NCI-H2227 treated with DMSO at 0.1 percent for 48 hours (cell line): ENCODE results near the gene IPO9.

Experiments used
- DNase-seq: peaks from one replicate; lab custom pipeline; 2025; lab: John Stamatoyannopoulos, UW

IPO9 gene

DNA sequence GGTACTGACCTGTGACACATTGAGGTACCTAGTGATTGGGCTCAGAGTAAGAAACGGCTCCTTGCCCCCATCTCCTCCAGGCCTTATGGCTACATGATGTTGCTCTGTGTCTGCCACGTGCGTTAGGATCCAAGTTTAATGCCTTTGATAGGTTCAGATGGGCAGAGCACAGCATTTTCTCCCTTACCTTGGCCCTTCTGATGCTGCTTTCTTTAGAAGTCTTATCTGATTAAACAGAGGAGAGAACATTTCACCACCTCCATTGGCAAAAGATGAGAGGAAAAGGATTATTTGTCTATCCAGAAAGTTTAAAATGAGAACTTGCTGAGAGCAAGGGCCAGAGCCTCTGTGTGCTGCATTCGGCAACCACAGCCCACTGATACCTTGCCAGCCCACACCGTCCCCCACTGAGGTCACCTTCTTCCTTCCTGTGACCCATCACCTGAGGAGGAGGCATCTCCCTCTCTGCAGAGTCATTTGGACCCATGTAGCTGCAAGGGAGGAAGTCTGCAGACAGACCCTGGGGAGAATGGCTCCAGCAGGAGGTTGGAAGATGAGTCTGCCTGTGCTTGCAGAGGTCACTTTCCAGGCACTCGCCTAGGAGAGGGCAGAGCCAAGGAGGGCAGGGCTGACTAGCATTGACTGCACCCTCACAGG lies 76.4 kb downstream of the IPO9 start:
- no peak for DNase-seq

DNA sequence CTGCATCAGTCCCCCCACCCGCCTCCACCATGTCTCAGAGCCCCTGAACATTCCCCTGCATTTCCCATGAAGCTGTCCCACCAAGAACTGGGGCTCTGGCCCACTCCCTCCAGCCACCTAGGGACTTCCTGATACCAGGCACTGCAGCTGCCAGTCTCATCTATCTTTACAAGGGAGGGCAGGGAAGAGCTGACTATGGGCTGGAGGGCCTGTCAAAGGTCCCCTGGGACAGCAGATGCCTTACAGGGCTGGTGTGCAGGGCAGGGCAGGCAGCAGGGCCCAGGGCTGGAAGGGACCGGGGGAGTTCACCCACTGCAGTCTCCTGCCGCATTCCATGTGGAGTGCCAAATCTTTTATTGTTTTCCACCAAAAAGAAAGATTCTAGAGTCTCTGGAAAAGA lies 77.4 kb downstream of the IPO9 start:
- DNase-seq = no peak

DNA sequence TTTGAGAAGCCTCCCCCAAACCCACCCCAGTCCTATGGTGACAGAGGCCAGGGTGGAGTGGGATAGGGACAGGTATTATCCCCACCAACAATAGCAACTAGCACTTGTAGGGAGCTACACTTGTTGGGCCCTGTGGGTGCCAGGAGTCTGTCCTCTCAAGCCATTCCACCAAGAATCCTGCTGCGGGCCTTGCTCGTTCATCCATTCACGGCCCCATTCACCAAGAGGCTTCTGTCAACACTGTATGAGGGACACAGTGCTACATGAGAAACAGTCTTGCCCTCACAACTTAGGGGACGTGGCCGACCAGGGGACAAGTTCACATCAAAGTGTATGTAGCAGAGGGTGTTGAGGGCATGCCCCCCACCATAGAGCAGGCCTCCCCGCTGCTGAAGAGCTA lies 78.7 kb downstream of the IPO9 start:
- DNase-seq = no peak

DNA sequence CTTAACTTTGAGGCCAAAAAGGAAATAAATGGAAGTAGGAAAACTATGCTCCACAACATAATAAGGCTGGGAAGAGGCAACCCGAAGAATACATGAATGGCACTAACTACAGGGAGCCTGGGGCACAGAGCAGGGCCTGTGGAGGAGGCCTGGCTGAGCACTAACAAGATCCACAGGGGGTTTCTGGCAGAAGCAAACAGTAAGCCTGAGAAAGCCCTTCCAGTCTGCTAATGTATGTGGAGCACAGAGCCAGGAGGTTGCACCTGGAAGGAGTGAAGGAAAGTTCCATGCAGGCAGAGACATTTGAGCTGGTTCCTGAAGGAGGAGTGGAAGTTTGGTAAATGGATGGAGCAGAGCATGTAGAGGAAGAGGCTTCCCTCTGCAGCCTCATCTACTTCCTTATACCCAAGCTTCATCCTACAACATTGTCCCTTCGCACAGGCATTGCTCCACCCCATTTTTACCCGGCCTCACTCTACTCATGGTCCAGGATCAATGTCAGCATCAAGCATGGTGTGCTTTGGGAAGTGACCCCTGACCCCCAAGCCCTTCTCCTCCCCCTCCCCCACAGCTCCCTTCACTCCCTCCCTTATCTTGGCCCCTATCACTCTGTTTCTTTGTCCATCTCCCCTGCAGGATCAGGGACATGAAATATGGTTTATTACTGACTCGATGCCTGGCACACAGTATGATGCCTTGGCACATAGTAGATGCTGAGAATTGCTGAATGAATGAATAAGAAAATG lies 83.0 kb downstream of the IPO9 start:
- peak; percentile 26 for DNase-seq

DNA sequence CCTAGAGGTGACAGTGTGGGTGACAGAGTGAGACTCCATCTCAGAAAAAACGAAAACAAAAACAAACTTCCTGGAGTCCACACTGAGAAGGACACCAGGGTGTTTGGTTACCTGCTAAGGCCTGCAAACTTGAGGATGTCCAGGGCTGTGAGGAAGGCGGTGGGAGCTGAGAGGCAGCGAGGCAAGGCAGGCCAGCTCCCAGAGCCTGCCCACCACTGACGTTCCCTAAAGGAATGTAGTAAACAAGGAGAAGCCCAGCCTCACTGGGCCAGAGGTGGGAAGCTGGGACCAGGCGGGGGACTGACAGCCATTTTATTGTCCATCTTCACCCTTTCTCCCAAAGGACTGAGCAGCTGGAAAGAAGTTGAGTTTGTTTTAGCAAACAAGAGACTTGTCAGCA lies 83.9 kb downstream of the IPO9 start:
- no peak for DNase-seq

DNA sequence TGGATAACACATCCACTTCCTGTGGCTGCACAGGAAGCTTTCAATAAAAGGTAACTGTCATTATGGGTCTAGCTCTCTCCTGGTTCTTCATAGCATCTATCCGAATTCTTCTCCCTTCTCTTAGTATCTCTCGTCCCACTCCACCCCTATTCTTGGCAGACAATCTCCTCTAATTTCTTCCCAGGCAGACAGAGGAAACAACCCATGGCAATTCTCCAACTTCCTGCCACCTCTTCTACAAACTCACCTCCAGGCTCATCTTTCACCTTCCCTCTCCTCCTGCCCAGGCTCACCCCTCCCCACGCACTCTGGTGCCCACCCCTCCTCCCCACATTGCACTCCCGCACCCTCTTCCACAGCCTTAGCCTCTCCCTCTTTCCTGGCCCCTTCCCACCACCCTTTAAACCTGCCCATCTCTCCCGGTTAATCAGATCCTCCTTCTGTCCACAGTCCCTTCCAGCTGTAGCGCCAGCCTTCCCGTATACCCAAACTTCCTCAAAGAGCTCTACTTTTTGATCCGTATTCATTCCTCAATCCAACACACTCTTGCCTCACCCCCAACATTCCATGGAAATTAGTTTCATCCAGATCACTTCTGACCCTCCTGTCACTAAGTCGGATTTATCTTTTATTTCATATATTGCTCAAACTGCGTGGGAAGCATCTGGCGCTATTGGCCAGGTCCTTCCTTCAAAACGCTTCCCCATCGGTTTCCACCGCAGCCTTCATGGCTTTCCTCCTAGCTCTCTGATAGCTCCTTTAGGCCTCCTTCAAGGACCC lies 85.7 kb downstream of the IPO9 start:
- no peak for DNase-seq

DNA sequence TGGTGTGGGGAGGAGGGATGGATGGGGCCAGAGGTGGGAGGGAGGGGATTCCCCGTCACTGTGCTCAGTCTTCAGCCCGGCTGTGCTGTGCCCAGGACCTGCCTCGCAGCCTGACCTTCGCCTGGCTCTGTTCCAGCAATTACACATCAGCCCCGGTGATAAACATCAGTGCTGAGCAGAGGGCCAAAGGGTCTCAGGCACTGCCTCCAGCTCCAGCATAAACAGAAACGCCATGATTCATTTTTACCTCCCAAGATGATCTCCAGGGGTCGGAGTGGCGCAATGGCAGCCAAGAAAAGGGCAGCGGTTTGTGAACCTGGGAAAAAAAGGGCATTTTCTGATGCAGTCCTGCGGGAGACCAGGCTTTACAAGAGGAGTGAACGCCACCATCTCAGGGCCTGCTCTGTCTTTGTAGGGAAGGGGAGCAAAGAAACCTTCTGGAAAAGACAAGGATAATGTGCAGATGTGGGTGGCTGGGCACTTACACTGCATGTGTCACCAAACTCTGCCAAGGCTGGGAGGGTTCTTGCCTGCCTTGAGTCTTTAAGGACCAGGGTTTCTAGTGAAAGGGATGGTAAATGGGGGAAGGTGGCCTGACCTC lies 87.8 kb downstream of the IPO9 start:
- DNase-seq = peak; percentile 66

DNA sequence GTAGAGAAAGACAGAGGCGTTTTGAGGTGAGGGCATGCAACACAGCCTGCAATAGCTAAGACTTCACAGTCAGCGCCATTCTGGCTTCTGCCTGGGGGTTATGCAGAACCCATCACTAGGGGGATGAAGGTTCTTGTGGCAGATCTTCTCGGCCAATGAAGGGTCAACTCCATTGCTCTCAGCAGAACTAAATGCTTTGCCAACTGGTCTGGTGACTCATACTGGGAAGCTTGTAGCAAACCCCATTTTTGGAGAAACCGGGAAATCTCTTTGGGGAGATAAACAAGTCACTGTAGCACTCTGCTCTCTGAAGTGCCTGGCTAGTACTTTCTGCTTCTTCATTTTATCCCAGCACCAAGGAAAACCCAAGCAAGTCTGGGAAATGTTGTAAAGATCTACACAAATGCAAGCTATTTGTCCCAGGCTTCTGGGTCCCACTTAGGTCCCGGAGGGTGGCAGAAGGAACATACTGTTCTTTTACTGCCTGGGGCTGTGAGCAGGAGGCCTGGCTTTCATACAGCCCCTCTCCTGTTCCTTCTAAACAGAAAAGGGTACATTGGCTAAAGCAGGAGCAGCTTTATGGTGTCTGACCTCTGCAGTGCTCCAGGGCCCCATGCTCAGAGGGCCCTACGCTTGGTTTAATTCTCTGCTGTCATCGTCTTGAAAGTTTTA lies 88.5 kb downstream of the IPO9 start:
- no peak for DNase-seq

DNA sequence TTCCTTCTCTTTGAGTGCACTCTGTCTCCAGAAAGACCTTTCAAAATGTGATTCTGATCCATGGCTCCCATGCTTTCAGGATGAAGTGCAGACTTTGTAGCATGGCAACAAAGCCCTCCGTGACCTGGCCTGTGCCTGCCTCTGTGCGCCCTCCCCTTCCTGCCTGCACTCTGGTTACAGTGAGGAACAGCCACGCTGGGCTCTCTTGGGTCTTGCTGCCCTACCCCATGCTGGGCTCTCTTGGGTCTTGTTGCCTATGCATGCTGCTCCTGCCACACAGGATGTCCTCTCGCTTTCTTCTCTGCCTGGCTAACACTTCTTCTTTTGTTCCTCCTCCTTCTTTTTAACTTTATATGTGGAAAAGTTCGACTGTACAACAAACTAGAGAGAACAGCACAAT lies 89.4 kb downstream of the IPO9 start:
- DNase-seq = no peak

DNA sequence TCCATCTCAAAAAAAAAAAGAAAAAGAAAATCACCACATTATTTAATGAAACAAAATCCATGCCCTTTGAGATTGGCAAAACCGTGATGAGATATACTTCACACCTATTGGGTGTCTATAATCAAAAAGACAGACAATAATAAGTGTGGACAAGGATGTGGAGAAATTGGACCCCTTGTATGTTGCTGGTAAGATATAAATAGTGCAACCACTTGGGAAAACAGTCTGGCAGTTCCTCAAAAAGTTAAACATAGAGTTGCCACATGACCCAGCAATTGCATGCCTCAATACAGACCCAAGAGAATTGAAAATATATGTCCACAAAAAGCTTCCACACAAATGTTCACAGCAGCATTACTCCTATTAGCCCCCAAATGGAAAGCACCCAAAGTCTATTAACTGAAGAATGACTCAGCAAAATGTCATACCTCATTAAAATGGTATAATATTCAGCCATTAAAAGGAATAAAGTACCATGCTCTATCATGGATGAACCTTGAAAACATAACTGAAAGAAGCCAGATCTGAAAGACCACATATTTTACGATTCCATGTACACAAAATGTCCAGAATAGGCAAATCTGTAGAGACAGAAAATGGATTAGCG lies 93.1 kb downstream of the IPO9 start:
- no peak for DNase-seq

DNA sequence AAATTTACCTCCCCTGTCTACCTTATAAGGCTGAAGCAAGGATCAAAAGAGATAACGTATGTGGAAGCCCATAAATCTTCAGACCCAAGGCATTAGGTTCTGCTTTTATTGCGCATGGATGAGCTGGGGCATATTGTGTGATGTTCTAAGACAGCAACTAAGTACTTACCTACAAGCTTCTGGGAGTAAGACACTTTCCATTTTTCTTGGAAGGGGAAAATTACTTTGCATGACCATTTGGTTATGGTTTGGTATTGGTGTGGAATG lies 96.3 kb downstream of the IPO9 start:
- no peak for DNase-seq

DNA sequence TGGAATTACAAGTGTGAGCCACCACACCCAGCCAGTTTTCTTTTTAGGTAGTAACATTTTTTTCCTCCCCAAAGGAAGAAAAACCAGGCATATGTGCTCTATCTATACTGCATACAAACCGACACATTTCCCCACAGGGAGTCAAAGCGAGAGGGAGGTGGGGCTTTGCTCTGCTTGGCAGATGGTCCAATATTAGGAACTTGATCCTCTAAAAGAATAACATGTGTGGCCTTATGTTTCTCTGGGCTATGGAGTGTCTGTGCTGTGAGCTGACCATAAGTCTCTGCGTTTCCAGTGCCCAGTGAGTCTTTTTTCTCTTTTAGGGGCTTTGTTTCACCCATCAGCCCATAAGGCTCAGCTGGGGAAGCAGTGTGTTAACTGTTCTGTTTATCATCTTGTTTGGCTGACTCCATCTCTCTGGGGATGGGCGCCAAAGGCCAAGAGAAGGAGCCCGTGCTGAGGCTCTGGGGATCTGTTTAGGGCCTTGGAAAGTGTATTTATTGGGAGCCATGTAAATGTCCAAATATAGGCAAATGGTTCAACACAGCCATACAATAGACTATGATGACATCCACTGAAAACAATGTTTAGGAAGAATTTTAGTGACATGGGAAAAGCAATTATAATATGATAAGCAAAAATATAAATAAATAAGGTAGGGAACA lies 97.2 kb downstream of the IPO9 start:
- DNase-seq = no peak

DNA sequence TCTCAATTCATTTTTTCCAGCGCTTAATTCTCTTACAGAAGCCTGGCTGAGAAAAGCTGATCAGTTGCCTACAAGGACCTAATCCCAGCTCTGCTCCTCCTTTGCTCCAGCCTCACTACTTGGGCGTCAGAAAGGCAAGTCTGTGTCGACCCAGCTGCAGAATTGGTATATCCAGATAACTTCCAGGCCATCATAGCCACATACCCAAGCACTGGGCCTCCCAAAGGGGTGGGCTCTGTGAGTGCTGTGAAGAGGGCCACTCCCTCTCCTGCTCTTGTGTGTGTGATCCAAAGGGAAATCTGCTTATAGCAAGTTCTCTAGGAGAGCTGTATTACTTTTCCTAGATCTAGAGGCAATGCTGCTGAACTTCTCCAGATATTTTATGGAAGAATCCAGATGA lies 99.3 kb downstream of the IPO9 start:
- DNase-seq = no peak

DNA sequence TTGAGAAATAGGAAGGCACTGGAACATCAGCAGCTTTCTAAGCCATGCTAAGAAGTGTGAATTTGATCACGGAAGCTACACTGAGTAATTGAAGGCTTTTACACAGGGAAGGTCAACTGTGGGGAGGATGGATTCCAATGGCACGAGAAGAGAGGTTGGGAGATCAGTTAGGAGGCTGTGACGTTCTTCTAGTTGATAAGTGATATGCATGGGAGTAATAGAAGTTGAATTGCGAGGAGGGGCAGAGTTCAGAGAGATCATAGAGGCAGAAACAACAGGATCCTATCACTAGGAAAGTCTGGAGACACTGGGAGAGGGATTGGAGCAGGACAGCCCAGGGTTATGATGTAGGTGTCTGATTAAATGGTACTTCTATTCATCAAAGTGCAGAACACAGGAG lies 101.2 kb downstream of the IPO9 start:
- no peak for DNase-seq

DNA sequence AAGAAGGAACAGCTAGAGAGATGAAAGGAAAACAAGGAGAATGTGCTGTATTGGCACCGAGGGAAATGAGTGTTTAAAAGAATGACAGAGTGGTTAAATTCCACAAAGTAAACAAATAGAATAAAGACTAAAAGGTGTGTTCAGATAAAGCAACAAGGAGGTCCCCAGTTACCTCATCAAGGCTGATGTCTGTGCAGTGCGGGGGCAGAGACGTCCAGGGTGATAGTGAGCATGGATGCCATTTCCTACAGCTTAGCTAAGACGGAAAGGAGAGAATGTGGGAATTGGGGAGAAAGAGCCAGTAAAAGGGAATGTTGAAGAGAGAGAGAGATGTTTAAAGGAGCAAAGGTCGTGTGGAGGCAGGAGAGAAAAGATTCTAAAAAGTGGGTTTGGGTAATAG lies 101.8 kb downstream of the IPO9 start:
- no peak for DNase-seq
